Astrocyte (in vitro differentiated cells and primary cell): ENCODE results near the gene ADARB2. TPM values are rescaled to one million over a fixed set of nuclear protein-coding genes. Genes with fewer than 3 reads are reported as not detected.

Source experiments
- DNase-seq: peaks from one replicate; pipeline ENCODE4 v3.0.0-alpha.2; 2010; ENCODE audit warnings: low read depth
- FAIRE-seq: peaks from 2 replicates; lab custom pipeline; 2011; peaks lifted over from hg19 to GRCh38; lab: Jason Lieb, UNC
- H2AFZ ChIP-seq: 2 replicates; pipeline ENCODE4 v1.6.0; 2012; ENCODE audit warnings: low read depth, low read length, inconsistent platforms
- H3K27ac ChIP-seq: 2 replicates; pipeline ENCODE4 v1.5.1; 2011; ENCODE audit warnings: low read depth, low read length, inconsistent platforms
- H3K27me3 ChIP-seq: 2 replicates; pipeline ENCODE4 v1.6.0; 2011; ENCODE audit warnings: low read length, inconsistent platforms; ENCODE audit not compliant: insufficient read depth
- H3K36me3 ChIP-seq: 2 replicates; pipeline ENCODE4 v1.5.1; 2011; ENCODE audit warnings: low read length, inconsistent platforms; ENCODE audit not compliant: insufficient read depth
- H3K4me1 ChIP-seq: 2 replicates; pipeline ENCODE4 v1.5.1; 2011; ENCODE audit warnings: low read length, inconsistent platforms; ENCODE audit not compliant: insufficient read depth
- H3K4me2 ChIP-seq: 2 replicates; pipeline ENCODE4 v1.6.0; 2012; ENCODE audit warnings: low read length, inconsistent platforms
- H3K4me3 ChIP-seq: 2 replicates; pipeline ENCODE4 v1.5.1; 2011; ENCODE audit warnings: low read depth, mild to moderate bottlenecking, low read length, inconsistent platforms; ENCODE audit not compliant: insufficient read depth
- H3K79me2 ChIP-seq: 2 replicates; pipeline ENCODE4 v1.6.0; 2012; ENCODE audit warnings: mild to moderate bottlenecking, low read length, inconsistent platforms; ENCODE audit not compliant: insufficient read depth
- H3K9ac ChIP-seq: 2 replicates; pipeline ENCODE4 v1.6.0; 2012; ENCODE audit warnings: mild to moderate bottlenecking, low read length, inconsistent platforms
- H3K9me3 ChIP-seq: 2 replicates; pipeline ENCODE4 v1.5.1; 2012; ENCODE audit warnings: low read depth, mild to moderate bottlenecking, low read length, inconsistent platforms; ENCODE audit not compliant: insufficient read depth
- H4K20me1 ChIP-seq: 2 replicates; pipeline ENCODE4 v1.6.0; 2012; ENCODE audit warnings: low read length, inconsistent platforms; ENCODE audit not compliant: insufficient read depth
- H3K27ac Mint-ChIP-seq: one replicate; pipeline ENCODE4 v1.8.0; 2021; ENCODE audit warnings: mild to moderate bottlenecking, mixed read lengths; ENCODE audit not compliant: unreplicated experiment
- H3K27me3 Mint-ChIP-seq: one replicate; pipeline ENCODE4 v1.8.0; 2021; ENCODE audit warnings: low read depth, mixed read lengths; ENCODE audit not compliant: unreplicated experiment
- H3K36me3 Mint-ChIP-seq: one replicate; pipeline ENCODE4 v1.8.0; 2021; ENCODE audit warnings: low read depth, mixed read lengths; ENCODE audit not compliant: unreplicated experiment
- H3K4me1 Mint-ChIP-seq: one replicate; pipeline ENCODE4 v1.8.0; 2021; ENCODE audit warnings: low read depth, mixed read lengths; ENCODE audit not compliant: unreplicated experiment
- H3K4me3 Mint-ChIP-seq: one replicate; pipeline ENCODE4 v1.8.0; 2021; ENCODE audit warnings: mild to moderate bottlenecking, moderate library complexity, mixed read lengths; ENCODE audit not compliant: unreplicated experiment
- H3K9me3 Mint-ChIP-seq: one replicate; pipeline ENCODE4 v1.8.0; 2021; ENCODE audit warnings: mild to moderate bottlenecking, mixed read lengths; ENCODE audit not compliant: unreplicated experiment
- CTCF ChIP-seq: IDR thresholded peaks from 2 replicates; pipeline ENCODE4 v1.5.1; 2011; ENCODE audit warnings: low read depth, mild to moderate bottlenecking, inconsistent platforms, low read length, moderate library complexity; ENCODE audit not compliant: insufficient read depth
- EZH2 ChIP-seq: IDR thresholded peaks from 2 replicates; pipeline ENCODE4 v1.6.1; 2012; ENCODE audit warnings: mild to moderate bottlenecking, low read length, inconsistent platforms; ENCODE audit not compliant: insufficient read depth
- total RNA-seq: library from RNA; stranded (reverse); gene quantifications from 2 replicates; pipeline ENCODE4 v1.2.1, GENCODE V29; 2021

Gene ADARB2
- total RNA-seq, 1 donor from 2014 or later: 0.18 TPM

DNA sequence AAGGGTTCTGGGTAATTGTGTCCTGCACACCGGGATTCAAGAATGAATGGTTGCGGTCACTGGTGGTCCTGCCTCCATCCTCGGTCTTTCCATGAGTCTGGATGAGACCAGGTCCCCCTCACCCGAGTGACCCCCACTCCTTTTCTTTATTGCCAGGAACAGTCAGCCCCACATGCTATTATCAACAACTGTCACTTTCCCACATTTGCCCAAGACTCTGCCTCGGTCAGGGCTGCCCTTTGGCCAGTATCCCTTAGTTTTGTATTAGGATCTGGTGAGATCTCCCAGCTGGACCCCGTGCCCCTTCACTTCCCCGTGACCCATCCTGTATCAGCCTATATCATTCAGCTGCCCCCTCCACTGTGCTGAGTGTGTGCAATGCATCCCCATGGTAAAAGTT is 288.3 kb downstream of the ADARB2 start:
- Histone ChIP-seq H3K9me3 (peaks cover 5% of the 10 kb centered on the region), H3K27me3 (no peaks in the 10 kb centered on the region), H3K4me3 (no peak overlapping the region), H3K4me1 (no peaks in the 10 kb centered on the region), H3K4me2 (no peak overlapping the region), H3K79me2 (no peaks in the 10 kb centered on the region), H3K27ac (no peak overlapping the region), H2AFZ (no peak overlapping the region), H3K9ac (no peak overlapping the region), H3K36me3 (no peaks in the 10 kb centered on the region), H4K20me1 (no peaks in the 10 kb centered on the region)
- Mint-ChIP-seq H3K27me3 (peaks cover 17% of the 10 kb centered on the region), H3K9me3 (peaks cover 2% of the 10 kb centered on the region), H3K4me3 (no peak overlapping the region), H3K27ac (no peak overlapping the region), H3K36me3 (no peaks in the 10 kb centered on the region), H3K4me1 (no peaks in the 10 kb centered on the region)
- FAIRE-seq (no peak), DNase-seq (no peak)
- no peak for TF ChIP-seq CTCF
- no peak for TF ChIP-seq EZH2

DNA sequence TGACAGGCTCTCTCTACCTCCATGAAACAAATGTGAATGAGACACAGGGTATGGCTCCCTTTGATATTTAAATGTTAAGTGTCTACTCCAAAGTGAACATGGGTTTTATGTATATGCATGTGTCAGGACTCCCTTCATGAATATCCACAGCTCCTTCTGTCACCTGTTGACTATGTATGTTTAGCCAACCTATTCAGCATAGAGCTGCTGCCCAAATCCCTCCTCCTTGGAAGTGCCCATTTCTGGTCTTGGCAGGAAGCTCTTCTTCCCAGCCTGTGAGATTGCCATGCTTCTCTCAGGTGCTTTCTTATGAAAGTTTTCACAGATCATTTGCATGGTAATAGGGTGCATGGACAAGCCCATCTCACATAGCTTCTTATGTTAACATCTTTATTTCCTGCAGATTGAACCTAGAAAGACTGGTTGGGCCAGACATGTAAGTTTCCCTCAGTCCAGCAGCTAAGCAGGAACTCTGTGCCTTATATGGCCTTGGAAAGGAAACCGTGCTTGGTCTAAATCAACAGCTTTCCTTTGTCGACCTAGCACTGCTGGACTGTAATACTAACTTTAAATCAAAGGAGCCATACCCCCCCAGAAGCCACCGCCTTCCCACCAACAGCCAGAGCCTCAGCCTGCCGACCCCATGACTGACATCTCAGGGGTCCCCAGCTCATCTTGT is 288.9 kb downstream of the ADARB2 start:
- Histone ChIP-seq H3K9me3 (peaks cover 5% of the 10 kb centered on the region), H3K4me1 (no peaks in the 10 kb centered on the region), H2AFZ (no peak overlapping the region), H3K4me2 (no peak overlapping the region), H3K79me2 (no peaks in the 10 kb centered on the region), H4K20me1 (no peaks in the 10 kb centered on the region), H3K27me3 (no peaks in the 10 kb centered on the region), H3K36me3 (no peaks in the 10 kb centered on the region), H3K4me3 (no peak overlapping the region), H3K9ac (no peak overlapping the region), H3K27ac (no peak overlapping the region)
- peaks cover 17% of the 10 kb centered on the region for H3K27me3 Mint-ChIP-seq
- DNase-seq (no peak), FAIRE-seq (no peak)
- H3K4me3 Mint-ChIP-seq: no peak overlapping the region
- no peak for TF ChIP-seq CTCF
- TF ChIP-seq EZH2: no peak
- H3K4me1 Mint-ChIP-seq: no peaks in the 10 kb centered on the region
- no peak overlapping the region for H3K27ac Mint-ChIP-seq
- H3K9me3 Mint-ChIP-seq: peaks cover 2% of the 10 kb centered on the region
- no peaks in the 10 kb centered on the region for H3K36me3 Mint-ChIP-seq

DNA sequence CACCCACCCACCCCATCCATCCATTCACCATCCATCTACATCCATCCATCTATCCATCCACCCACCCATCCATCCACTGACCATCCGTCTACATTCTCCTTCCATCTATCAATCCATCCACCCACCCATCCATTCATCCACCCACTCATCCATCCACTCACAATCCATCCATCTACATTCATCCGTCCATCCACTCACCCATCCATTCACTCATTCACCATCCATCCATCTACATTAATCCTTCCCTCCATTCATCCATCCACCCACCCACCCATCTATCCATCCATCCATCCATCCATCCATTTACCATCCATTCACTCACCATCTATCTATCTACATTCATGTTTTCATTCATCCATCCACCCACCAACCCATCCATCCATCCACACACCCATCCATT is 292.5 kb downstream of the ADARB2 start:
- TF ChIP-seq CTCF (no peak), EZH2 (no peak)
- Histone ChIP-seq H4K20me1 (no peaks in the 10 kb centered on the region), H3K9ac (no peak overlapping the region), H3K4me2 (no peak overlapping the region), H3K79me2 (no peaks in the 10 kb centered on the region), H3K27me3 (no peaks in the 10 kb centered on the region), H3K27ac (no peak overlapping the region), H3K9me3 (peaks cover 5% of the 10 kb centered on the region), H2AFZ (no peak overlapping the region), H3K36me3 (no peaks in the 10 kb centered on the region), H3K4me1 (no peaks in the 10 kb centered on the region), H3K4me3 (no peak overlapping the region)
- Mint-ChIP-seq H3K4me1 (no peaks in the 10 kb centered on the region), H3K9me3 (peaks cover 2% of the 10 kb centered on the region), H3K4me3 (no peak overlapping the region), H3K36me3 (no peaks in the 10 kb centered on the region), H3K27me3 (peaks cover 16% of the 10 kb centered on the region), H3K27ac (no peak overlapping the region)
- DNase-seq: no peak
- FAIRE-seq: no peak
